Measurements from ENCODE around the gene CPXM1.

CPXM1 gene

GRCh38 chr20:2840138-2840966 is 39.9 kb upstream of the CPXM1 start, which contains the start of the genes PCED1A and VPS16:
Gene PCED1A, minus strand, starts transcription at chr20:2840655. Its CDS starts 743 bp downstream, at chr20:2839912.
Gene VPS16, plus strand, starts transcription at chr20:2840745. Its CDS starts 30 bp downstream, at chr20:2840775.
- peak; percentile 89 for DNase-seq (ENCODE audit: low read depth)
- peak within 1 kb of the TSS; percentile 87 for H3K4me3 ChIP-seq (replicated peaks; ENCODE audit: low read depth, low read length)
- no peak for TF ChIP-seq CTCF (IDR thresholded peaks at IDR 0.05; ENCODE audit: low read length, missing control alignments)

GRCh38 chr20:2839732-2840137 is 39.3 kb upstream of the CPXM1 start:
- DNase-seq (ENCODE audit: low read depth), result no peak
- no peak for TF ChIP-seq CTCF (IDR thresholded peaks at IDR 0.05; ENCODE audit: low read length, missing control alignments)
- H3K4me3 ChIP-seq (replicated peaks; ENCODE audit: low read depth, low read length), result peak overlapping the region; percentile 87

- no peak overlapping the region for H3K4me3 ChIP-seq (replicated peaks; ENCODE audit: low read depth, low read length)
- no peak for DNase-seq (ENCODE audit: low read depth)
- no peak for TF ChIP-seq CTCF (IDR thresholded peaks at IDR 0.05; ENCODE audit: low read length, missing control alignments)
Measured at GRCh38 chr20:2838847-2839671, 38.6 kb upstream of the CPXM1 start.

- no peak overlapping the region for H3K4me3 ChIP-seq (replicated peaks; ENCODE audit: low read depth, low read length)
- DNase-seq (ENCODE audit: low read depth), result no peak
- no peak for TF ChIP-seq CTCF (IDR thresholded peaks at IDR 0.05; ENCODE audit: low read length, missing control alignments)
Measured at GRCh38 chr20:2838170-2838797, 37.9 kb upstream of the CPXM1 start.

DNA sequence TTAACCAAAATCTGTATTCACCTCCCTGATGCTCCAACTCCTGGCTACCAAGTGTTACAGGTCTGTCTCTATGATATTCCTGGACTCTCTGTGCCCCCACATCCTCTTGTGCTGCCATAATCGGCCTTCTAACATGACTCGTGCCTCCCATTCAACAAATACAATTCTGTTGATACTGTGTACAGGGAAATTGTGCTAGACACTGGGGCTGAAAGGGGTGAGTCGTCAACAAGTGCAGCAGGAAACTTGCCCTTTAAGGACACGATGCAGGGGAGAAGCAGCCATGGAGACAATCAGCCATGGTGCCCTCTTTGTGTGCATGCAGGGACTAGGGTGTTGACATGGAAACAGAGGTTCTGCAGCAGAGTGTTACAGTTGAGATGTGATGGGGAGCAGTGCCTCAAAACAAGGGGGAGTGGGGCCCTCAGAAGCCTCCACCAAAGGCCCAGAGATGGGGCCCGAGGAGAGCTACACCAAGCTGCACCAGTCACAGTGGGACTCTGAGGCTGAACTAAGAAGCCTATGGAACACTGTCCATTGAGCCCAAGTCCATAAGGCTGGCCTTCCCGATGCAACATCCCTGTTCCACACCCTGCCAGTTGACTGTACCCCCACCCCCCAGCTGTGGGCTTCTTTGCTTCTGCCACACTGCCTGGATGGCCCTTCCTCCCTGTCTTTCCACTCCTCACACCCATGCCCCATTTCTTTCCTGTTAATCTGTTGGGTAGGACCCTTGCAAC is 37.0 kb upstream of the CPXM1 start:
- no peak overlapping the region for H3K4me3 ChIP-seq (replicated peaks; ENCODE audit: low read depth, low read length)
- no peak for TF ChIP-seq CTCF (IDR thresholded peaks at IDR 0.05; ENCODE audit: low read length, missing control alignments)
- no peak for DNase-seq (ENCODE audit: low read depth)

- no peak for TF ChIP-seq CTCF (IDR thresholded peaks at IDR 0.05; ENCODE audit: low read length, missing control alignments)
- no peak overlapping the region for H3K4me3 ChIP-seq (replicated peaks; ENCODE audit: low read depth, low read length)
- no peak for DNase-seq (ENCODE audit: low read depth)
Measured at GRCh38 chr20:2836035-2836434, 35.6 kb upstream of the CPXM1 start.

Data from fibroblast of pulmonary artery (primary cell).